WTC11 (cell line): ENCODE results near the gene RGL1. TPM values are rescaled to one million over a fixed set of nuclear protein-coding genes. Genes with fewer than 3 reads are reported as not detected.

ENCODE experiments used
- ATAC-seq: fragments of 200-7000 bp; cut with Tn5 transposase; 2 replicates; pipeline ENCODE4 v1.10.0; 2021; ENCODE audit warnings: mild to moderate bottlenecking, moderate library complexity
- CTCF ChIA-PET: fragments of 300-600 bp; sonication (Branson Sonifier 250); formaldehyde crosslinking; loops from one replicate; lab custom pipeline; 2021; ENCODE audit warnings: antibody characterized with exemption; lab: Charles Lee
- POLR2A ChIA-PET: fragments of 350-600 bp; sonication (Branson Sonifier 250); formaldehyde crosslinking; loops from one replicate; lab custom pipeline; 2021; ENCODE audit warnings: antibody characterized with exemption; lab: Charles Lee
- DNase-seq: peaks from one replicate; pipeline ENCODE4 v3.0.0; 2021; ENCODE audit warnings: low spot score
- H3K27ac Mint-ChIP-seq: 2 replicates; pipeline ENCODE4 v1.8.0; 2021; ENCODE audit warnings: mixed read lengths
- H3K27me3 Mint-ChIP-seq: 2 replicates; pipeline ENCODE4 v1.8.0; 2021; ENCODE audit warnings: low read depth, mild to moderate bottlenecking, moderate library complexity, mixed read lengths
- H3K36me3 Mint-ChIP-seq: 2 replicates; pipeline ENCODE4 v1.8.0; 2021; ENCODE audit warnings: mixed read lengths
- H3K4me1 Mint-ChIP-seq: 2 replicates; pipeline ENCODE4 v1.8.0; 2022; ENCODE audit warnings: mixed read lengths
- H3K4me3 Mint-ChIP-seq: 2 replicates; pipeline ENCODE4 v1.8.0; 2021; ENCODE audit warnings: mild to moderate bottlenecking, moderate library complexity, mixed read lengths
- H3K9me3 Mint-ChIP-seq: 2 replicates; pipeline ENCODE4 v1.8.0; 2021; ENCODE audit warnings: mixed read lengths
- FOXK1 ChIP-seq: sonication (generic); formaldehyde crosslinking; IDR thresholded peaks from 2 replicates; pipeline ENCODE4 v1.8.0; 2022; ENCODE audit warnings: mild to moderate bottlenecking, moderate library complexity, missing genetic modification reagents
- GRHL2 ChIP-seq: fragments of 250-450 bp; sonication (Bioruptor Pico); IDR thresholded peaks from 2 replicates; pipeline ENCODE4 v1.8.0; 2022; ENCODE audit warnings: mild to moderate bottlenecking, moderate library complexity; ENCODE audit not compliant: insufficient replicate concordance, severe bottlenecking
- HMGA2 ChIP-seq: fragments of 250-450 bp; sonication (Bioruptor Pico); IDR thresholded peaks from 2 replicates; pipeline ENCODE4 v1.4.0; 2021; ENCODE audit warnings: mild to moderate bottlenecking, moderate library complexity
- IRF2 ChIP-seq: sonication (generic); formaldehyde crosslinking; IDR thresholded peaks from 2 replicates; pipeline ENCODE4 v1.8.0; 2022; ENCODE audit warnings: low read depth, missing genetic modification reagents, borderline replicate concordance
- KAT7 ChIP-seq: sonication (generic); formaldehyde crosslinking; IDR thresholded peaks from 2 replicates; pipeline ENCODE4 v1.8.1; 2023; ENCODE audit warnings: missing genetic modification reagents, mild to moderate bottlenecking, borderline replicate concordance
- NFATC4 ChIP-seq: fragments of 250-450 bp; sonication (Bioruptor Pico); IDR thresholded peaks from 2 replicates; pipeline ENCODE4 v1.9.0; 2021; ENCODE audit warnings: mild to moderate bottlenecking
- NR1H2 ChIP-seq: sonication (generic); formaldehyde crosslinking; IDR thresholded peaks from 2 replicates; pipeline ENCODE4 v1.9.0; 2021; ENCODE audit warnings: mild to moderate bottlenecking, moderate library complexity, missing genetic modification reagents
- PRRX2 ChIP-seq: fragments of 250-450 bp; sonication (Bioruptor Pico); IDR thresholded peaks from 2 replicates; pipeline ENCODE4 v1.8.0; 2021; ENCODE audit warnings: mild to moderate bottlenecking
- SMAD3 ChIP-seq: sonication (generic); formaldehyde crosslinking; IDR thresholded peaks from 2 replicates; pipeline ENCODE4 v1.8.0; 2022; ENCODE audit warnings: missing genetic modification reagents, mild to moderate bottlenecking, borderline replicate concordance
- TCF7 ChIP-seq: sonication (generic); formaldehyde crosslinking; IDR thresholded peaks from 2 replicates; pipeline ENCODE4 v1.8.0; 2022; ENCODE audit warnings: mild to moderate bottlenecking, low read depth, missing genetic modification reagents, moderate library complexity
- ZNF416 ChIP-seq: fragments of 250-450 bp; sonication (Bioruptor Pico); IDR thresholded peaks from 2 replicates; pipeline ENCODE4 v1.9.0; 2021; ENCODE audit warnings: mild to moderate bottlenecking, inconsistent platforms
- ZNF423 ChIP-seq: fragments of 250-450 bp; sonication (Bioruptor Pico); IDR thresholded peaks from 2 replicates; pipeline ENCODE4 v2.1.2; 2022; ENCODE audit warnings: mild to moderate bottlenecking, moderate library complexity
- ZNF671 ChIP-seq: fragments of 250-450 bp; sonication (Bioruptor Pico); IDR thresholded peaks from 2 replicates; pipeline ENCODE4 v1.8.0; 2021; ENCODE audit warnings: mild to moderate bottlenecking
- total RNA-seq: library from RNA; stranded (reverse); gene quantifications from 3 replicates; pipeline ENCODE4 v1.2.3, GENCODE V29; 2021
- TF ChIP-seq, protein P1 (sequence below): sonication (generic); formaldehyde crosslinking; IDR thresholded peaks from 2 replicates; pipeline ENCODE4 v1.8.1; 2022; ENCODE audit warnings: low read depth, mild to moderate bottlenecking, moderate library complexity, missing genetic modification reagents, borderline replicate concordance
- TF ChIP-seq, protein P2 (sequence below): fragments of 250-450 bp; sonication (Bioruptor Pico); IDR thresholded peaks from 2 replicates; pipeline ENCODE4 v1.9.0; 2021; ENCODE audit warnings: mild to moderate bottlenecking, borderline replicate concordance
- TF ChIP-seq, protein P3 (sequence below): sonication (generic); formaldehyde crosslinking; IDR thresholded peaks from 2 replicates; pipeline ENCODE4 v1.8.1; 2023; ENCODE audit warnings: mild to moderate bottlenecking, moderate library complexity, missing genetic modification reagents
- TF ChIP-seq, protein P4 (sequence below): sonication (generic); formaldehyde crosslinking; IDR thresholded peaks from 2 replicates; pipeline ENCODE4 v1.8.0; 2022; ENCODE audit warnings: mild to moderate bottlenecking, missing genetic modification reagents
- TF ChIP-seq, protein P5 (sequence below): sonication (generic); formaldehyde crosslinking; IDR thresholded peaks from 2 replicates; pipeline ENCODE4 v1.8.0; 2023; ENCODE audit warnings: missing genetic modification reagents, mild to moderate bottlenecking, borderline replicate concordance

Gene RGL1
- total RNA-seq, 1 experiment from 2014 or later: 1.5 TPM

DNA sequence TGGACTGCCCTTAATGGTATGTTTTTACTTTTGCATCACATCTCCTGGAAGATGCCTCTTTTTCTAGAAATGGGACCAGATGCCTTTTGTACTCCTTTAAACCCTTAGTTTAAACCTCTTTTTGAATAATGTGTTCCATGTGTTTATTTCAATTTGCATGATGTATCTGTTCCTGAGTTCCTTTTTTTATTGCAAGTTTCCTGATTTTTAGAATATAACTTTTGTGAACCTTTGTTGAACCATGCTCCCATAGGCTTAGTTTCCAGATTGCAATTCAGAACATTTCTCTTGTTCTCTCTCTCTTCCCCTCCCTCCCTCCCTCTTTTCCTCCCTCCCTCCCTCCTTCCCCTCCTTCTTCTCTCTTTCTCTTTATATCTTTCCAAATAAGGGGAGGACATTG lies 81.9 kb downstream of the RGL1 start:
- peaks cover 28% of the 10 kb centered on the region for H3K4me1 Mint-ChIP-seq
- no peaks in the 10 kb centered on the region for H3K36me3 Mint-ChIP-seq
- no peak overlapping the region for H3K4me3 Mint-ChIP-seq
- TF ChIP-seq, protein P1, sequence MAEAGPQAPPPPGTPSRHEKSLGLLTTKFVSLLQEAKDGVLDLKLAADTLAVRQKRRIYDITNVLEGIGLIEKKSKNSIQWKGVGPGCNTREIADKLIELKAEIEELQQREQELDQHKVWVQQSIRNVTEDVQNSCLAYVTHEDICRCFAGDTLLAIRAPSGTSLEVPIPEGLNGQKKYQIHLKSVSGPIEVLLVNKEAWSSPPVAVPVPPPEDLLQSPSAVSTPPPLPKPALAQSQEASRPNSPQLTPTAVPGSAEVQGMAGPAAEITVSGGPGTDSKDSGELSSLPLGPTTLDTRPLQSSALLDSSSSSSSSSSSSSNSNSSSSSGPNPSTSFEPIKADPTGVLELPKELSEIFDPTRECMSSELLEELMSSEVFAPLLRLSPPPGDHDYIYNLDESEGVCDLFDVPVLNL: no peak
- TF ChIP-seq KAT7 (CRISPR knock-in tag) (no peak), NFATC4 (CRISPR knock-in tag) (no peak), SMAD3 (no peak), IRF2 (no peak), PRRX2 (CRISPR knock-in tag) (no peak), ZNF671 (no peak), NR1H2 (CRISPR knock-in tag) (no peak), GRHL2 (CRISPR knock-in tag) (no peak), ZNF423 (CRISPR knock-in tag) (no peak), HMGA2 (CRISPR knock-in tag) (no peak), TCF7 (CRISPR knock-in tag) (no peak), ZNF416 (CRISPR knock-in tag) (no peak), FOXK1 (CRISPR knock-in tag) (no peak)
- TF ChIP-seq, protein P2, sequence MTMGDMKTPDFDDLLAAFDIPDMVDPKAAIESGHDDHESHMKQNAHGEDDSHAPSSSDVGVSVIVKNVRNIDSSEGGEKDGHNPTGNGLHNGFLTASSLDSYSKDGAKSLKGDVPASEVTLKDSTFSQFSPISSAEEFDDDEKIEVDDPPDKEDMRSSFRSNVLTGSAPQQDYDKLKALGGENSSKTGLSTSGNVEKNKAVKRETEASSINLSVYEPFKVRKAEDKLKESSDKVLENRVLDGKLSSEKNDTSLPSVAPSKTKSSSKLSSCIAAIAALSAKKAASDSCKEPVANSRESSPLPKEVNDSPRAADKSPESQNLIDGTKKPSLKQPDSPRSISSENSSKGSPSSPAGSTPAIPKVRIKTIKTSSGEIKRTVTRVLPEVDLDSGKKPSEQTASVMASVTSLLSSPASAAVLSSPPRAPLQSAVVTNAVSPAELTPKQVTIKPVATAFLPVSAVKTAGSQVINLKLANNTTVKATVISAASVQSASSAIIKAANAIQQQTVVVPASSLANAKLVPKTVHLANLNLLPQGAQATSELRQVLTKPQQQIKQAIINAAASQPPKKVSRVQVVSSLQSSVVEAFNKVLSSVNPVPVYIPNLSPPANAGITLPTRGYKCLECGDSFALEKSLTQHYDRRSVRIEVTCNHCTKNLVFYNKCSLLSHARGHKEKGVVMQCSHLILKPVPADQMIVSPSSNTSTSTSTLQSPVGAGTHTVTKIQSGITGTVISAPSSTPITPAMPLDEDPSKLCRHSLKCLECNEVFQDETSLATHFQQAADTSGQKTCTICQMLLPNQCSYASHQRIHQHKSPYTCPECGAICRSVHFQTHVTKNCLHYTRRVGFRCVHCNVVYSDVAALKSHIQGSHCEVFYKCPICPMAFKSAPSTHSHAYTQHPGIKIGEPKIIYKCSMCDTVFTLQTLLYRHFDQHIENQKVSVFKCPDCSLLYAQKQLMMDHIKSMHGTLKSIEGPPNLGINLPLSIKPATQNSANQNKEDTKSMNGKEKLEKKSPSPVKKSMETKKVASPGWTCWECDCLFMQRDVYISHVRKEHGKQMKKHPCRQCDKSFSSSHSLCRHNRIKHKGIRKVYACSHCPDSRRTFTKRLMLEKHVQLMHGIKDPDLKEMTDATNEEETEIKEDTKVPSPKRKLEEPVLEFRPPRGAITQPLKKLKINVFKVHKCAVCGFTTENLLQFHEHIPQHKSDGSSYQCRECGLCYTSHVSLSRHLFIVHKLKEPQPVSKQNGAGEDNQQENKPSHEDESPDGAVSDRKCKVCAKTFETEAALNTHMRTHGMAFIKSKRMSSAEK: no peak
- TF ChIP-seq, protein P3, sequence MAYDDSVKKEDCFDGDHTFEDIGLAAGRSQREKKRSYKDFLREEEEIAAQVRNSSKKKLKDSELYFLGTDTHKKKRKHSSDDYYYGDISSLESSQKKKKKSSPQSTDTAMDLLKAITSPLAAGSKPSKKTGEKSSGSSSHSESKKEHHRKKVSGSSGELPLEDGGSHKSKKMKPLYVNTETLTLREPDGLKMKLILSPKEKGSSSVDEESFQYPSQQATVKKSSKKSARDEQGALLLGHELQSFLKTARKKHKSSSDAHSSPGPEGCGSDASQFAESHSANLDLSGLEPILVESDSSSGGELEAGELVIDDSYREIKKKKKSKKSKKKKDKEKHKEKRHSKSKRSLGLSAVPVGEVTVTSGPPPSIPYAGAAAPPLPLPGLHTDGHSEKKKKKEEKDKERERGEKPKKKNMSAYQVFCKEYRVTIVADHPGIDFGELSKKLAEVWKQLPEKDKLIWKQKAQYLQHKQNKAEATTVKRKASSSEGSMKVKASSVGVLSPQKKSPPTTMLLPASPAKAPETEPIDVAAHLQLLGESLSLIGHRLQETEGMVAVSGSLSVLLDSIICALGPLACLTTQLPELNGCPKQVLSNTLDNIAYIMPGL (CRISPR knock-in tag): no peak
- TF ChIP-seq, protein P4, sequence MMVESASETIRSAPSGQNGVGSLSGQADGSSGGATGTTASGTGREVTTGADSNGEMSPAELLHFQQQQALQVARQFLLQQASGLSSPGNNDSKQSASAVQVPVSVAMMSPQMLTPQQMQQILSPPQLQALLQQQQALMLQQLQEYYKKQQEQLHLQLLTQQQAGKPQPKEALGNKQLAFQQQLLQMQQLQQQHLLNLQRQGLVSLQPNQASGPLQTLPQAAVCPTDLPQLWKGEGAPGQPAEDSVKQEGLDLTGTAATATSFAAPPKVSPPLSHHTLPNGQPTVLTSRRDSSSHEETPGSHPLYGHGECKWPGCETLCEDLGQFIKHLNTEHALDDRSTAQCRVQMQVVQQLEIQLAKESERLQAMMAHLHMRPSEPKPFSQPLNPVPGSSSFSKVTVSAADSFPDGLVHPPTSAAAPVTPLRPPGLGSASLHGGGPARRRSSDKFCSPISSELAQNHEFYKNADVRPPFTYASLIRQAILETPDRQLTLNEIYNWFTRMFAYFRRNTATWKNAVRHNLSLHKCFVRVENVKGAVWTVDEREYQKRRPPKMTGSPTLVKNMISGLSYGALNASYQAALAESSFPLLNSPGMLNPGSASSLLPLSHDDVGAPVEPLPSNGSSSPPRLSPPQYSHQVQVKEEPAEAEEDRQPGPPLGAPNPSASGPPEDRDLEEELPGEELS (CRISPR knock-in tag): no peak
- TF ChIP-seq, protein P5, sequence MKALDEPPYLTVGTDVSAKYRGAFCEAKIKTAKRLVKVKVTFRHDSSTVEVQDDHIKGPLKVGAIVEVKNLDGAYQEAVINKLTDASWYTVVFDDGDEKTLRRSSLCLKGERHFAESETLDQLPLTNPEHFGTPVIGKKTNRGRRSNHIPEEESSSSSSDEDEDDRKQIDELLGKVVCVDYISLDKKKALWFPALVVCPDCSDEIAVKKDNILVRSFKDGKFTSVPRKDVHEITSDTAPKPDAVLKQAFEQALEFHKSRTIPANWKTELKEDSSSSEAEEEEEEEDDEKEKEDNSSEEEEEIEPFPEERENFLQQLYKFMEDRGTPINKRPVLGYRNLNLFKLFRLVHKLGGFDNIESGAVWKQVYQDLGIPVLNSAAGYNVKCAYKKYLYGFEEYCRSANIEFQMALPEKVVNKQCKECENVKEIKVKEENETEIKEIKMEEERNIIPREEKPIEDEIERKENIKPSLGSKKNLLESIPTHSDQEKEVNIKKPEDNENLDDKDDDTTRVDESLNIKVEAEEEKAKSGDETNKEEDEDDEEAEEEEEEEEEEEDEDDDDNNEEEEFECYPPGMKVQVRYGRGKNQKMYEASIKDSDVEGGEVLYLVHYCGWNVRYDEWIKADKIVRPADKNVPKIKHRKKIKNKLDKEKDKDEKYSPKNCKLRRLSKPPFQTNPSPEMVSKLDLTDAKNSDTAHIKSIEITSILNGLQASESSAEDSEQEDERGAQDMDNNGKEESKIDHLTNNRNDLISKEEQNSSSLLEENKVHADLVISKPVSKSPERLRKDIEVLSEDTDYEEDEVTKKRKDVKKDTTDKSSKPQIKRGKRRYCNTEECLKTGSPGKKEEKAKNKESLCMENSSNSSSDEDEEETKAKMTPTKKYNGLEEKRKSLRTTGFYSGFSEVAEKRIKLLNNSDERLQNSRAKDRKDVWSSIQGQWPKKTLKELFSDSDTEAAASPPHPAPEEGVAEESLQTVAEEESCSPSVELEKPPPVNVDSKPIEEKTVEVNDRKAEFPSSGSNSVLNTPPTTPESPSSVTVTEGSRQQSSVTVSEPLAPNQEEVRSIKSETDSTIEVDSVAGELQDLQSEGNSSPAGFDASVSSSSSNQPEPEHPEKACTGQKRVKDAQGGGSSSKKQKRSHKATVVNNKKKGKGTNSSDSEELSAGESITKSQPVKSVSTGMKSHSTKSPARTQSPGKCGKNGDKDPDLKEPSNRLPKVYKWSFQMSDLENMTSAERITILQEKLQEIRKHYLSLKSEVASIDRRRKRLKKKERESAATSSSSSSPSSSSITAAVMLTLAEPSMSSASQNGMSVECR (CRISPR knock-in tag): no peak
- TF ChIP-seq, all 79 proteins: peak for 0
- Mint-ChIP-seq H3K27ac (no peak overlapping the region), H3K27me3 (no peaks in the 10 kb centered on the region), H3K9me3 (no peaks in the 10 kb centered on the region)
- ATAC-seq (no peak), DNase-seq (no peak)
- POLR2A ChIA-PET: no interaction called here
- CTCF ChIA-PET: no interaction called here
